A673 (cell line): Measurements from ENCODE around the gene ST7L. TPM values are rescaled to one million over a fixed set of nuclear protein-coding genes. Genes with fewer than 3 reads are reported as not detected.

ENCODE experiments used
- BruUV-seq: library from RNA; stranded (reverse); fragments of 400-500 nt; replicated peaks from 2 replicates; lab custom pipeline; 2021; lab: Mats Ljungman, UMichigan
- CTCF ChIA-PET: fragments of 300-600 bp; sonication (Branson Sonifier 250); formaldehyde crosslinking; loops from one replicate; lab custom pipeline; 2022; ENCODE audit warnings: antibody characterized with exemption; lab: Charles Lee
- POLR2A ChIA-PET: fragments of 300-600 bp; sonication (Branson Sonifier 250); formaldehyde crosslinking; loops from one replicate; lab custom pipeline; 2022; ENCODE audit warnings: antibody characterized with exemption; ENCODE audit not compliant: low non-redundant PET; lab: Charles Lee
- DNase-seq: peaks from one replicate; pipeline ENCODE4 v3.0.0-alpha.2; 2015; ENCODE audit warnings: low spot score
- H3K27ac ChIP-seq: fragments of 200-600 bp; sonication (generic); 2 replicates; pipeline ENCODE4 v1.5.1; 2016; ENCODE audit warnings: mixed run types, low read depth, mild to moderate bottlenecking, mixed read lengths, antibody characterized with exemption, low read length; ENCODE audit not compliant: poor library complexity, severe bottlenecking
- H3K27me3 ChIP-seq: fragments of 200-600 bp; sonication (generic); replicated peaks from 2 replicates; pipeline ENCODE4 v1.6.1; 2017; ENCODE audit warnings: mixed run types, low read depth, mild to moderate bottlenecking, mixed read lengths, antibody characterized with exemption, low read length; ENCODE audit not compliant: insufficient read depth, poor library complexity
- H3K36me3 ChIP-seq: fragments of 200-600 bp; sonication (generic); 2 replicates; pipeline ENCODE4 v1.6.1; 2016; ENCODE audit warnings: mixed run types, mild to moderate bottlenecking, mixed read lengths, antibody characterized with exemption, low read length; ENCODE audit not compliant: insufficient read depth, poor library complexity, severe bottlenecking
- H3K4me1 ChIP-seq: fragments of 200-600 bp; sonication (generic); 2 replicates; pipeline ENCODE4 v1.6.1; 2017; ENCODE audit warnings: mixed run types, mild to moderate bottlenecking, mixed read lengths, antibody characterized with exemption, low read length; ENCODE audit not compliant: insufficient read depth, poor library complexity, severe bottlenecking
- H3K4me3 ChIP-seq: fragments of 200-600 bp; sonication (generic); 2 replicates; pipeline ENCODE4 v1.5.1; 2016; ENCODE audit warnings: low read depth, mixed run types, mild to moderate bottlenecking, mixed read lengths, low read length; ENCODE audit not compliant: poor library complexity, severe bottlenecking
- H3K9me3 ChIP-seq: fragments of 200-600 bp; sonication (generic); 2 replicates; pipeline ENCODE4 v1.6.1; 2016; ENCODE audit warnings: mixed run types, low read depth, mild to moderate bottlenecking, mixed read lengths, antibody characterized with exemption, low read length; ENCODE audit not compliant: poor library complexity, severe bottlenecking
- CTCF ChIP-seq: fragments of 300-800, 200-600 bp; sonication (generic); conservative IDR thresholded peaks from 2 replicates; pipeline ENCODE4 v1.5.1; 2017; ENCODE audit warnings: low read depth, mild to moderate bottlenecking, antibody characterized with exemption, low read length, moderate library complexity, mixed read lengths
- EZH2 ChIP-seq: fragments of 200-600 bp; sonication (generic); IDR thresholded peaks from 2 replicates; pipeline ENCODE4 v1.6.1; 2017; ENCODE audit warnings: borderline replicate concordance, low read depth, mild to moderate bottlenecking, mixed read lengths, antibody characterized with exemption, low read length; ENCODE audit not compliant: poor library complexity, severe bottlenecking
- intact Hi-C: fragments of 100-400 bp; cut with micrococcal nuclease; formaldehyde crosslinking; loops from one replicate; pipeline ENCODE4 v1.10.0; 2022; ENCODE audit not compliant: unreplicated experiment
- total RNA-seq: library from RNA; stranded (reverse); gene quantifications from 2 replicates; pipeline ENCODE4 v1.2.3, GENCODE V29; 2021

Gene ST7L
- total RNA-seq, 1 experiment from 2014 or later = 29.6 TPM

GRCh38 chr1:112514901-112515300 is 104.0 kb downstream of the ST7L start:
- TF ChIP-seq CTCF (no peak), EZH2 (no peak)
- Histone ChIP-seq H3K27me3 (peaks cover under 1% of the 10 kb centered on the region), H3K27ac (no peak overlapping the region), H3K36me3 (no peaks in the 10 kb centered on the region), H3K9me3 (no peaks in the 10 kb centered on the region), H3K4me3 (no peak overlapping the region), H3K4me1 (no peaks in the 10 kb centered on the region)
- BruUV-seq = no TSS peak
- CTCF ChIA-PET = no interaction called here
- POLR2A ChIA-PET = interaction anchor here (0.7 kb wide), 1 partner anchor 1492 kb away, joined by 4 read pairs; no protein-coding TSS in a partner anchor
- no peak for DNase-seq
- intact Hi-C loops = no loop called here

- Histone ChIP-seq H3K9me3 (no peaks in the 10 kb centered on the region), H3K36me3 (no peaks in the 10 kb centered on the region), H3K27me3 (peaks cover 16% of the 10 kb centered on the region), H3K27ac (no peak overlapping the region), H3K4me1 (peaks cover 6% of the 10 kb centered on the region), H3K4me3 (no peak overlapping the region)
- TF ChIP-seq EZH2 (no peak), CTCF (no peak)
- no peak for DNase-seq
- intact Hi-C loops = no loop called here
- ChIA-PET POLR2A (no interaction called here), CTCF (interaction anchor here (0.6 kb wide), 1 partner anchor 25 kb away, joined by 4 read pairs; no protein-coding TSS in a partner anchor)
- BruUV-seq = no TSS peak
Measured at GRCh38 chr1:112513112-112513870, 105.7 kb downstream of the ST7L start.

- no TSS peak for BruUV-seq
- ChIA-PET CTCF (no interaction called here), POLR2A (no interaction called here)
- Histone ChIP-seq H3K4me3 (no peak overlapping the region), H3K36me3 (no peaks in the 10 kb centered on the region), H3K4me1 (peaks cover 10% of the 10 kb centered on the region), H3K27me3 (peaks cover 19% of the 10 kb centered on the region), H3K27ac (no peak overlapping the region), H3K9me3 (no peaks in the 10 kb centered on the region)
- intact Hi-C loops = no loop called here
- no peak for TF ChIP-seq CTCF
- no peak for TF ChIP-seq EZH2
- DNase-seq = no peak
Measured at GRCh38 chr1:112511897-112512296, 107.0 kb downstream of the ST7L start.
